ENCODE measurements around the gene NFIL3.

- no peak for TF ChIP-seq EP300 (IDR thresholded peaks at IDR 0.05; ENCODE audit: borderline replicate concordance in 1 of 2, low read depth in 1 of 2, low read length in 1 of 2)
- TF ChIP-seq, protein P1, sequence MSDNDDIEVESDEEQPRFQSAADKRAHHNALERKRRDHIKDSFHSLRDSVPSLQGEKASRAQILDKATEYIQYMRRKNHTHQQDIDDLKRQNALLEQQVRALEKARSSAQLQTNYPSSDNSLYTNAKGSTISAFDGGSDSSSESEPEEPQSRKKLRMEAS (IDR thresholded peaks at IDR 0.05; ENCODE audit: low read depth), result no peak
- TF ChIP-seq, protein P2, sequence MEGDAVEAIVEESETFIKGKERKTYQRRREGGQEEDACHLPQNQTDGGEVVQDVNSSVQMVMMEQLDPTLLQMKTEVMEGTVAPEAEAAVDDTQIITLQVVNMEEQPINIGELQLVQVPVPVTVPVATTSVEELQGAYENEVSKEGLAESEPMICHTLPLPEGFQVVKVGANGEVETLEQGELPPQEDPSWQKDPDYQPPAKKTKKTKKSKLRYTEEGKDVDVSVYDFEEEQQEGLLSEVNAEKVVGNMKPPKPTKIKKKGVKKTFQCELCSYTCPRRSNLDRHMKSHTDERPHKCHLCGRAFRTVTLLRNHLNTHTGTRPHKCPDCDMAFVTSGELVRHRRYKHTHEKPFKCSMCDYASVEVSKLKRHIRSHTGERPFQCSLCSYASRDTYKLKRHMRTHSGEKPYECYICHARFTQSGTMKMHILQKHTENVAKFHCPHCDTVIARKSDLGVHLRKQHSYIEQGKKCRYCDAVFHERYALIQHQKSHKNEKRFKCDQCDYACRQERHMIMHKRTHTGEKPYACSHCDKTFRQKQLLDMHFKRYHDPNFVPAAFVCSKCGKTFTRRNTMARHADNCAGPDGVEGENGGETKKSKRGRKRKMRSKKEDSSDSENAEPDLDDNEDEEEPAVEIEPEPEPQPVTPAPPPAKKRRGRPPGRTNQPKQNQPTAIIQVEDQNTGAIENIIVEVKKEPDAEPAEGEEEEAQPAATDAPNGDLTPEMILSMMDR (IDR thresholded peaks at IDR 0.05), result no peak
- TF ChIP-seq JUND (IDR thresholded peaks at IDR 0.05), result no peak
- no peak for TF ChIP-seq MEF2A (IDR thresholded peaks at IDR 0.05; ENCODE audit: borderline replicate concordance, low read depth)
- TF ChIP-seq POLR2AphosphoS5 (IDR thresholded peaks at IDR 0.05; ENCODE audit: low read depth, low read length), result no peak
- TF ChIP-seq, protein P3, sequence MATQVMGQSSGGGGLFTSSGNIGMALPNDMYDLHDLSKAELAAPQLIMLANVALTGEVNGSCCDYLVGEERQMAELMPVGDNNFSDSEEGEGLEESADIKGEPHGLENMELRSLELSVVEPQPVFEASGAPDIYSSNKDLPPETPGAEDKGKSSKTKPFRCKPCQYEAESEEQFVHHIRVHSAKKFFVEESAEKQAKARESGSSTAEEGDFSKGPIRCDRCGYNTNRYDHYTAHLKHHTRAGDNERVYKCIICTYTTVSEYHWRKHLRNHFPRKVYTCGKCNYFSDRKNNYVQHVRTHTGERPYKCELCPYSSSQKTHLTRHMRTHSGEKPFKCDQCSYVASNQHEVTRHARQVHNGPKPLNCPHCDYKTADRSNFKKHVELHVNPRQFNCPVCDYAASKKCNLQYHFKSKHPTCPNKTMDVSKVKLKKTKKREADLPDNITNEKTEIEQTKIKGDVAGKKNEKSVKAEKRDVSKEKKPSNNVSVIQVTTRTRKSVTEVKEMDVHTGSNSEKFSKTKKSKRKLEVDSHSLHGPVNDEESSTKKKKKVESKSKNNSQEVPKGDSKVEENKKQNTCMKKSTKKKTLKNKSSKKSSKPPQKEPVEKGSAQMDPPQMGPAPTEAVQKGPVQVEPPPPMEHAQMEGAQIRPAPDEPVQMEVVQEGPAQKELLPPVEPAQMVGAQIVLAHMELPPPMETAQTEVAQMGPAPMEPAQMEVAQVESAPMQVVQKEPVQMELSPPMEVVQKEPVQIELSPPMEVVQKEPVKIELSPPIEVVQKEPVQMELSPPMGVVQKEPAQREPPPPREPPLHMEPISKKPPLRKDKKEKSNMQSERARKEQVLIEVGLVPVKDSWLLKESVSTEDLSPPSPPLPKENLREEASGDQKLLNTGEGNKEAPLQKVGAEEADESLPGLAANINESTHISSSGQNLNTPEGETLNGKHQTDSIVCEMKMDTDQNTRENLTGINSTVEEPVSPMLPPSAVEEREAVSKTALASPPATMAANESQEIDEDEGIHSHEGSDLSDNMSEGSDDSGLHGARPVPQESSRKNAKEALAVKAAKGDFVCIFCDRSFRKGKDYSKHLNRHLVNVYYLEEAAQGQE (IDR thresholded peaks at IDR 0.05; ENCODE audit: low read depth, low read length), result no peak
- TF ChIP-seq TAF1 (IDR thresholded peaks at IDR 0.05; ENCODE audit: borderline replicate concordance, low read depth, low read length), result no peak
- TF ChIP-seq SIN3A (IDR thresholded peaks at IDR 0.05; ENCODE audit: borderline replicate concordance, low read depth, low read length), result no peak
- TF ChIP-seq YY1 (IDR thresholded peaks at IDR 0.05; ENCODE audit: low read depth), result no peak
- TF ChIP-seq RXRA (IDR thresholded peaks at IDR 0.05; ENCODE audit: borderline replicate concordance, low read depth), result no peak
- no peak for TF ChIP-seq NRF1 (IDR thresholded peaks at IDR 0.05; ENCODE audit: low read depth, low read length)
Measured at GRCh38 chr9:91395106-91395552, 28.5 kb downstream of the NFIL3 start.

Data from SK-N-SH (cell line).